HUES48 (cell line): ENCODE results near the gene NUMB.

Experiments used
- H3K27ac ChIP-seq: one replicate; pipeline ENCODE4 v1.7.0; 2013; ENCODE audit warnings: low read depth, low read length, inconsistent platforms
- H3K27me3 ChIP-seq: 2 replicates; pipeline ENCODE4 v1.6.1; 2013; ENCODE audit warnings: mild to moderate bottlenecking, low read length; ENCODE audit not compliant: control insufficient read depth, insufficient read depth
- H3K36me3 ChIP-seq: 2 replicates; pipeline ENCODE4 v1.6.1; 2013; ENCODE audit warnings: low read length; ENCODE audit not compliant: control insufficient read depth, insufficient read depth
- H3K4me1 ChIP-seq: 2 replicates; pipeline ENCODE4 v1.6.1; 2013; ENCODE audit warnings: mild to moderate bottlenecking, low read length; ENCODE audit not compliant: control insufficient read depth, insufficient read depth
- H3K4me3 ChIP-seq: 2 replicates; pipeline ENCODE4 v1.5.1; 2013; ENCODE audit warnings: mild to moderate bottlenecking, low read depth, low read length
- H3K9ac ChIP-seq: 2 replicates; pipeline ENCODE4 v1.6.1; 2013; ENCODE audit warnings: mild to moderate bottlenecking, low read depth, low read length, moderate library complexity
- H3K9me3 ChIP-seq: 2 replicates; pipeline ENCODE4 v1.6.1; 2013; ENCODE audit warnings: low read length; ENCODE audit not compliant: control insufficient read depth, insufficient read depth

NUMB gene

GRCh38 chr14:73477618-73478266 lies 19.4 kb upstream of the NUMB start:
- Histone ChIP-seq H3K9me3 (no peaks in the 10 kb centered on the region), H3K9ac (no peak overlapping the region), H3K36me3 (no peaks in the 10 kb centered on the region), H3K4me1 (no peaks in the 10 kb centered on the region), H3K27me3 (no peaks in the 10 kb centered on the region), H3K4me3 (no peak overlapping the region), H3K27ac (no peak overlapping the region)

- Histone ChIP-seq H3K9ac (no peak overlapping the region), H3K36me3 (no peaks in the 10 kb centered on the region), H3K27me3 (no peaks in the 10 kb centered on the region), H3K4me1 (no peaks in the 10 kb centered on the region), H3K4me3 (no peak overlapping the region), H3K9me3 (no peaks in the 10 kb centered on the region), H3K27ac (no peak overlapping the region)
Measured at GRCh38 chr14:73476451-73476931, 18.1 kb upstream of the NUMB start.

GRCh38 chr14:73474952-73475351 lies 16.6 kb upstream of the NUMB start:
- Histone ChIP-seq H3K36me3 (no peaks in the 10 kb centered on the region), H3K4me3 (no peak overlapping the region), H3K9me3 (no peaks in the 10 kb centered on the region), H3K9ac (no peak overlapping the region), H3K27ac (no peak overlapping the region), H3K27me3 (no peaks in the 10 kb centered on the region), H3K4me1 (no peaks in the 10 kb centered on the region)

- no peak overlapping the region for H3K4me3 ChIP-seq
- H3K27me3 ChIP-seq: no peaks in the 10 kb centered on the region
- H3K9me3 ChIP-seq: no peaks in the 10 kb centered on the region
- H3K27ac ChIP-seq: no peak overlapping the region
- H3K4me1 ChIP-seq: no peaks in the 10 kb centered on the region
- no peak overlapping the region for H3K9ac ChIP-seq
- H3K36me3 ChIP-seq: no peaks in the 10 kb centered on the region
Measured at GRCh38 chr14:73472185-73473114, 14.1 kb upstream of the NUMB start.

- Histone ChIP-seq H3K27ac (no peak overlapping the region), H3K27me3 (no peaks in the 10 kb centered on the region), H3K9me3 (no peaks in the 10 kb centered on the region)
Measured at GRCh38 chr14:73471582-73472184, 13.3 kb upstream of the NUMB start.

GRCh38 chr14:73468828-73469375 lies 10.6 kb upstream of the NUMB start:
- no peaks in the 10 kb centered on the region for H3K36me3 ChIP-seq
- H3K27me3 ChIP-seq: no peaks in the 10 kb centered on the region
- no peak overlapping the region for H3K4me3 ChIP-seq
- H3K4me1 ChIP-seq: no peaks in the 10 kb centered on the region
- H3K9me3 ChIP-seq: no peaks in the 10 kb centered on the region
- no peak overlapping the region for H3K27ac ChIP-seq
- H3K9ac ChIP-seq: no peak overlapping the region

More at GRCh38 chr14:73471582-73472184, 13.3 kb upstream of the NUMB start:
- Histone ChIP-seq H3K4me1 (no peaks in the 10 kb centered on the region), H3K36me3 (no peaks in the 10 kb centered on the region), H3K4me3 (no peak overlapping the region), H3K9ac (no peak overlapping the region)

GRCh38 chr14:73467800-73468199 lies 9.5 kb upstream of the NUMB start:
- Histone ChIP-seq H3K27me3 (no peaks in the 10 kb centered on the region), H3K36me3 (no peaks in the 10 kb centered on the region), H3K9ac (no peak overlapping the region), H3K4me3 (no peak overlapping the region), H3K27ac (no peak overlapping the region), H3K4me1 (no peaks in the 10 kb centered on the region), H3K9me3 (no peaks in the 10 kb centered on the region)

- H3K4me1 ChIP-seq: peaks cover under 1% of the 10 kb centered on the region; the same call in 1 of the 2 replicates
- no peak overlapping the region for H3K4me3 ChIP-seq
- no peaks in the 10 kb centered on the region for H3K9me3 ChIP-seq
- H3K27me3 ChIP-seq: no peaks in the 10 kb centered on the region
- no peak overlapping the region for H3K9ac ChIP-seq
- no peak overlapping the region for H3K27ac ChIP-seq
- H3K36me3 ChIP-seq: no peaks in the 10 kb centered on the region
Measured at GRCh38 chr14:73467377-73467776, 9.0 kb upstream of the NUMB start.

- no peaks in the 10 kb centered on the region for H3K9me3 ChIP-seq
- H3K36me3 ChIP-seq: no peaks in the 10 kb centered on the region
- H3K4me1 ChIP-seq: peaks cover 5% of the 10 kb centered on the region; the same call in 1 of the 2 replicates
- no peak overlapping the region for H3K27ac ChIP-seq
- no peak overlapping the region for H3K9ac ChIP-seq
- H3K4me3 ChIP-seq: no peak overlapping the region
- H3K27me3 ChIP-seq: no peaks in the 10 kb centered on the region
Measured at GRCh38 chr14:73466861-73467260, 8.5 kb upstream of the NUMB start.

- H3K36me3 ChIP-seq: no peaks in the 10 kb centered on the region
- H3K27ac ChIP-seq: no peak overlapping the region
- H3K27me3 ChIP-seq: no peaks in the 10 kb centered on the region
- no peak overlapping the region for H3K9ac ChIP-seq
- no peak overlapping the region for H3K4me3 ChIP-seq
- peaks cover 8% of the 10 kb centered on the region; the same call in 1 of the 2 replicates for H3K4me1 ChIP-seq
- no peaks in the 10 kb centered on the region for H3K9me3 ChIP-seq
Measured at GRCh38 chr14:73465823-73466532, 7.6 kb upstream of the NUMB start.
